ENCODE results near the gene TBCK.

Gene TBCK

DNA sequence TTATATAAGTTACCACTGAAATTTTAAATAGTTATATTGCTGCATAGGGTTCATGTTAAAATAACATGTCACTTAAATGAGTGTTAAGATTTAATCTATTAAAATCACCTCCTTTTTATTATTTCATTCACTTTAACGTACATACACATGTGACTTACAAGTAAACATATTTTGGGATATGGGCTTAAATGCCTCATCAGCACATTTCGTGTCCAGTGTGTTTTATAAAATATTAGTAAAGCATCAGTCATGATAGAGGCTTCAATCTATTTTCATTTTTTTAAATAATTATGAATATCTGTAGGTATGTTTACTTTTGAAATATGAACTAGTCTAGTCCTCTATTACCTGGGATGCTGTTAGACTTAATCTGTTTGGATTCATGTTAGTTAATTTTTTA is 277.1 kb downstream of the TBCK start:
- DNase-seq (ENCODE audit: low read depth), result no peak

DNA sequence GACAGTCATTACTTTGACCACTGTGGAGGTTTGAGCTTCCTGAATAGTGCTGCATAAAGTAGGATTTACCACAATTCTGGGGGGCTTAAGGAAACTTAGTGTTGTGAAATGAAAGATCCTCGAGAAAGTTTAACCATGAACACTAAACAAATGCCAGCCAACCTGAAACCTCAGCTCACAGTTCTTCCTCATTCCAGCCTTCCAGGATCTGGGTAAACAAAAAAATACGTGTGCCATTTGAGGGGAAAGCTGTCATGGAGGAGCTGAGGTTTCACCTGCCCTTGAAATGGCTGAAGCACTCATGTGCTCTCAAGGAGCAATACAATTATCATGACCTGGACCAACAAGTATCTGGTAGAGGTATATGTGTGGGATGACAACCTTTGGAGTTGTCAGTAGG is 278.0 kb downstream of the TBCK start:
- DNase-seq (ENCODE audit: low read depth), result no peak

DNA sequence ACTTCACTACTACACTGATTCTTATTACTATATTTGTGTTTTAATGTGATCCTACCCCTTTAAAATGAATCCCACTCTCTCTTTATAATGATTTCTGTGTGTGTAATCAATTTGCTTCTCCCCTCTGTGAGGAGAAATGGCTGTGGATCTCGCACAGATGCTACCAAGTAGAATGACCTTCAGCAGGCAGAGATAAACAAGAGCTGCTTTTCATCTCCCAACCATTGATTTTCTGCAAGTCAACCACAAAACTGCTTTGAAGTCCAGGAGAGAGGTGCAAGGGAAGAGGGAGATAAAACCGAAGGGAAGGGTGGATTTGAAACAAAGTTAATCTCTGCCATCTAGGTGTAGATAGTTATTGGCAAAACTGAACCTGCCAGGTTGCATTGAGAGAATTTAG is 279.2 kb downstream of the TBCK start:
- DNase-seq (ENCODE audit: low read depth), result no peak

DNA sequence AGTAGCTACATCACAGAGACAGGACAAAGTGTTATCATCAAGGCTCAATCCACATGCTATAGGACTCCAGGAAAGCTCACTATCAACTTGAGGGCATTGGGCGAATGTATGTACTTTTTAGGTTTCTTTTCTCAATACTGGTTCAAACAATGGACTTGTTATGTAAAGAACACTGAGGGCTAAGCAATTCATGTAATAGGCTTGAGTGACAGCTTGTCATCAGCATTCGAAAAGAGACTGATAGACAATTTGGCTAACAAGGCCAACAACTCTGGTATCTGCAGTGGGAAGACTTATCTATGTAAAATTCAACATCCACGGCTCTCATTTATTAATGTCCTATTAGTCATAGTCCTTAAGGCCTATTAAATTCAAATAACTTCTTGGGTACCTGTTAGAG is 279.7 kb downstream of the TBCK start:
- no peak for DNase-seq (ENCODE audit: low read depth)

DNA sequence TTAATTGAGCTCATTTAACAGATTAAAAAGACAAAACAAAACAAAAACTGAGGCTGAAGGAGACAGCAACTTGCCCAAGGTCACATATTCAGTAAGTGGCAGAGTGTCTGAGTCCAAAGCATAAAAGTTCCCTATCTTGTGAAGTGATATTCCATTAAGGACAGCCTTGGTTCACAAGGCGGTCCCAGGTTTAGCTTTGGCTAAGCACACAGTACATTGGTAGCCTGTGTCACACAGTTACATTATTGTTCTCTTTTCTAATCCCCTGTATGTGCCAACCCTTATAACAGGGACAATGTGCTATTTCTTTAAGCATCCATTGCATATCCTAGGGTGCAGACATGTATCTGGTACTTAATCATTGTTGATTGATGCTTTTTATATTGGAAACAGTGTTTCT is 280.8 kb downstream of the TBCK start:
- DNase-seq (ENCODE audit: low read depth), result no peak

DNA sequence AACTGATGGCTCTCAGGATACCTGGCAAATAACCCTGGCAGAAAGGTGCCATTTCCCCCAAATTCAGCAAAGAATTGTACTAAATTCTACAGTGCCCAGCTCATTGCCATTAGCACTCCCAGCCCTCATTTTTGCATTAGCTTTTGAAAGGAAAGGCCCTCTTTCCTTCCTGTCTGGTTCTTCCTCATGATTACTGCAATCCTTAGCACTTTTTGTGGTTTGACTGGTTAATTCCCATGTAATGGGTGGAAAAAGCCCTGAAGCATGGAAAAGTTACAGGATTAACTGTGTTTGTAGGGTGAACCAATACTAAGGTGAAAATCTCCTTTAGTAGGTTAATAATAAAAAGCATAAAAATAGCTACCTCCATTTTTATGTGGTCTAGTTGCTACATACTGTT is 281.3 kb downstream of the TBCK start:
- DNase-seq (ENCODE audit: low read depth), result no peak

DNA sequence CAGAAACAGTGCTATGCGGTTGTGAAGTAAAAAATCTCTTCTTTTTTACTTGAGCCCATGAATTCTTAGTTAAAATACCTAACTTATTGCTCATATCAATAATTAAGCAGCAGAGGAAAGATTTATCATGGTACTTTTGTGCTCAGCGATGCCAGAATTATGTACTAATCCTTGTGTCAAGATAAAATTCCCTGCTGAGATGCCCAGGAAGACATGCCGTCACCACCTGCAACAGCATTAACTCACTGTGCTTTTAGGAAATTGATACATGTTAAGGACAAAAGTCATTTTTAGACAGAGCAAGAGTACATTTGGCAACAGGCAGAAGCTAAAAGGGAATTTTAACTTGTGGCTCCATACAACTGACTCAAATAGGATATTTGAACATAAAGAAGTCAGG is 281.8 kb downstream of the TBCK start:
- DNase-seq (ENCODE audit: low read depth), result no peak

DNA sequence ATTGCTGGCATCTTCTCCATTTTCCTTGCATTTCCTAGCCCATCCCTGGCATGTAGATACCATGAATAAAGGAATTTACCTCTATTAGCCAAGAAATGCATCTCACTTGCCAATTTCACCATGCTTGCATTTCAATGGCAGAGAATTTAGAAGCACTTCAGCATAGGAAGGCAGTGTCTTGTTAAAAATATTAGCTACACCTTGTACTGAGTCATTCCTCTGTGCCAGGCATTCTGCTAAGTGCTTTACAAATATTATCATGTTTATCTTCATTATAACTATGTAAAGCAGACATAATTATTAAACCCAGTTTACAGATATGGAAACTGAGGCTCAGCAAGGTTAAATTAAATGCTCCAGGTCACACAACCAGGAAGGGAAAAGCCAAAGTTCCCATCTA is 282.5 kb downstream of the TBCK start:
- DNase-seq (ENCODE audit: low read depth), result no peak

DNA sequence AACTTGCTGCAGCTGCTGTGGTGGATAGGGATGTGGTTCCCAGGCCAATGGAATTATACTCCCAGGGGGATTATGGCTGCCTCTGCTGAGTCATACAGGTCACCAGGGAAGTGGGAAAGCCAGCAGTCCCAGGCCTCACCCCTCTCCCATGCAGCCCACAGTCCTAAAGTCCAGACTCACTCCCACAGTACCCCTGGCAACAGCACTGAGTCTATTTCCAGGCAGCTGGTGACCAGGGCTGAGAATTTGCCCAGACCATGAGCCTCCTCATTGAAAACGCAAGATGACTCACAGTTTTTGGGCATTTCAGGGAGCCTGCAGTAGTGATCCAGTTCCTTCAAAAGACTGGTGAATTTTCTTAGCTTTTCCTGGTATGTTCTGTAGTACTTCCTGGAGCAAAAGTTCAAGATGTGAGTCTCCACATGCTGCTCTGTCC is 283.1 kb downstream of the TBCK start:
- DNase-seq (ENCODE audit: low read depth), result no peak

DNA sequence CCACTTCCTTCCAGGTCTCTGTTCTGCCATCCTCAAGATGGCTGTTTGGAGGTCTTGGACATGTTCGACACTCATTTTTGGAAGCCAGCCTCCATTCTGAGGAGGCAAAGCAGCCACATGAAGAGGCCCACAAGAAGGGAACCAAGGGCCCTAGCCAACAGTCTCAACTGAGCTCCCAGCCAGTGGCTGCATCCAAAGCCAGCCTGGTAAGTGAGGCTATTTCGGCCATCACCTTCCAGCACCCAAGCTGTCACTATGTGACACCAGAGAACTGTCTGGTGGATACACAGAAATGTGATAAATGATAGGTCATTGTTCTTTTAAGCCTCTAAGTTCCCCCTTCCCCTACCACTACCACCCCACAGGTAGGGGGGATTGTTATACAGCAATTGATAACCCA is 293.6 kb downstream of the TBCK start:
- DNase-seq (ENCODE audit: low read depth), result no peak

DNA sequence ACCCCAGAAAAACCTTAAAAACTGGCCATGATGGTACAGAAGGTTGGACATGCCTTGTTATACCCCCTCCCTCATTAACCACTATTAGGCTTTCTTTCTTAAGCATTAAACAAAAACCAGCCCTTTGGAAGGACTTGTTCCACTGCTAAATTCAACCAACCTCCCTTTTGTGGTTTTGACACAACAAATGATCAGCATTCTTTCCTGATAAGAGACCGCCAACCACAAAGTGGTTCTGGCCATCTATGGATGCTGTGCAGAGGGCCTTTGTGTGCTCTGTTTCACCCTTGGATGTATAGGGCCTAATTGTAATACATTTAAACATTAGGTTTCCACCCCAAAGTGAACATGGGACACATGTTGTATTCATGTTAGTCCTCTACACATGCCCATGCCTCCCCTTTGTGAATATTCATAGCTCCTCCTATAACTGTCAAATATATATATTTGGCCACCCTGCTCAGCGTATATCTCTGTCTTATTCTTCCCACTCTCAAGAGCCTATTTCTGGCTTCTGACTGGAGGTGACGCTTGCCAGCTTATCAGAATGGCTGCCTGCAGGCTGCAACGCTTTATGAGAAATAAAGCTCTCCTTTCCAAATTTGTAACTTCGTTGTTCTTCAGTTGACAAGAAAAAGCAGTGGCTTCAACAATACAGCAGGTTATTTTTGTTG is 294.1 kb downstream of the TBCK start:
- DNase-seq (ENCODE audit: low read depth), result no peak

DNA sequence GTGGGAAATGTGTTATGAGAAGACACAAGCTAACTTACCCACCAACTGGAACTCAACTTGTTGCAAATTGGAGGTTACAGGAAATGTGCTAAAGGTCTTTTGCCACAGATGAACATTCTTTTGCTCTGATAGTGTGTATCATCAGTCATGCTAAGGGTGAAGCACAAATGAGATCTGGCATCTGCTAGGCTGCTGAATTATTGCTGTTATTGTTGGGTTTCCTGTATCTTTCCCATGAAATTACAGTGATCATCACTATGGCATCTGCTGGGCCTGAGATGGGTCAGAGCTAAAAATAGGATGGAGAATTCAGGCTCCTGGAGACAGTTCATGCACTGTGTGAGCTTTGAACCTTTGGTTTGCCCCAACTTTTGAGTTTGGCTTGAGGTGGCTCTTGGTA is 296.2 kb downstream of the TBCK start:
- DNase-seq (ENCODE audit: low read depth), result no peak

DNA sequence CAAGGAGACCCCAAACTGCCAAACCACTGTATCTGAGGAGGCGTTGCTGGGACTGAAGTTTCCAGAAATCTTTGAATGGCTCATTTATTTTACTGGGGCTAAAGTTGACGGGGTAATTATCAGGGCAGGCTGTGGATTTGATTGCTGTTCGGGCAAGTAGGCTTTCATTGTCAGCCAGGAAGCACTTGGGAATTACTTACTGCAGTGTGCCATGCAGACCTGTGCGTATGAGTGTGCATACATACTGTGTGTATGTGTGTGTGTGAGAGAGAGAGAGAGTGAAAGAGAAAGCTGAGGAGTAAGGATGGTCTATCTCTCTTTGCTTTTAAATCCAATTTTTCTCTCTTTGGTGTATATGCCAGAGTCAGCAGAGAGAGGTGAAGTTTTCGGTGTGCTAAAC is 298.0 kb downstream of the TBCK start:
- DNase-seq (ENCODE audit: low read depth), result no peak

DNA sequence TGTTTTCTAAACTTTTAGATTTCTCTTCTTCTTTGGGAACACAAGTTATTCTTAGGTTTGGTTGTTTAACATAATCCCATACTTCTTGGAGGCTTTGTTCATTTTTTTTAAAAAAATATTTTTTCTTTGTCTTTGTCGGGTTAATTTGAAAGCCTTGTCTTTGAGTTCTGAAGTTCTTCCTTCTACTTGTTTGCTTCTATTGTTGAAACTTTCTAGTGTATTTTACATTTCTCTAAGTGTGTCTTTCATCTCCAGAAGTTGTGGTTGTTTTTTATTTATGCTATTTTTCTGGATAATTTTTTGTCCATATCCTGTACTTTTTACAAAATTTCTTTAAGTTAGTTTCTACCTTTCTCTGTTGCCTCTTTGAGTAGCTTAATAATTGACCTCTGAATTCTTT is 304.6 kb downstream of the TBCK start:
- DNase-seq (ENCODE audit: low read depth), result no peak

DNA sequence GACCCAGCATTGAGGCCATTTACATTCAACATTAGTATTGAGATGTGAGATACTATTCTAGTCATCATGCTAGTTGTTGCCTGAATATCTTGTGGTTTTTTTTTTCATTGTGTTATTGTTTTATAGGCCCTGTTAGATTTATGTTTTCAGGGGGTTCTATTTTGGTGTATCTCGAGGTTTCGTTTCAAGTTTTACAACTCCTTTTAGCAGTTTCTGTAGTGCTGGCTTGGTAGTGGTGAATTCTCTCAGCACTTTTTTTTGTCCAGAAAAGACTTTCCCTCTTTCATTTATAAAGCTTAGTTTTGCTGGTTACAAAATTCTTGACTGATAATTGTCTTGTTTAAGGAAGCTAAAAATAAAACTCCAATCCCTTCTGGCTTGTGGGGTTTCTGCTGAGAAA is 305.2 kb downstream of the TBCK start:
- no peak for DNase-seq (ENCODE audit: low read depth)

DNA sequence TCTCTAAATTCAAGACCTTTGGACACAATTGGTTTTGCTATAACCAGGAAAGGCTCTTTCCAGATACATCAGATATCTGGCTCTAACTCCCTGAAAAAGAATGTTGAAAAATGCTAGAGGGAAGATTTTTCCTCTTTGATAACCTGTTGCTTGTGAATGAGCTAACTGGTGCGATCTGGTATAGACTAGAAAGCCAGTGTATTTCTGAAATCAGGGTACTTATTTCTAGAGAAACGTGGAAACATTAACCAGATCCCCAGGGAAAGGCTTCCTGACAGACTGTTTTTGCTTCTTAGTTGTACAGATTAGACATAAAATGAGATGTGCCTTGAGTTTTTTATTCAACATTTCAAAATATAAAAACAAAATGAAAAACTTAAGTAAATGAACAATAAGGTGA is 313.0 kb downstream of the TBCK start:
- DNase-seq (ENCODE audit: low read depth), result no peak

DNA sequence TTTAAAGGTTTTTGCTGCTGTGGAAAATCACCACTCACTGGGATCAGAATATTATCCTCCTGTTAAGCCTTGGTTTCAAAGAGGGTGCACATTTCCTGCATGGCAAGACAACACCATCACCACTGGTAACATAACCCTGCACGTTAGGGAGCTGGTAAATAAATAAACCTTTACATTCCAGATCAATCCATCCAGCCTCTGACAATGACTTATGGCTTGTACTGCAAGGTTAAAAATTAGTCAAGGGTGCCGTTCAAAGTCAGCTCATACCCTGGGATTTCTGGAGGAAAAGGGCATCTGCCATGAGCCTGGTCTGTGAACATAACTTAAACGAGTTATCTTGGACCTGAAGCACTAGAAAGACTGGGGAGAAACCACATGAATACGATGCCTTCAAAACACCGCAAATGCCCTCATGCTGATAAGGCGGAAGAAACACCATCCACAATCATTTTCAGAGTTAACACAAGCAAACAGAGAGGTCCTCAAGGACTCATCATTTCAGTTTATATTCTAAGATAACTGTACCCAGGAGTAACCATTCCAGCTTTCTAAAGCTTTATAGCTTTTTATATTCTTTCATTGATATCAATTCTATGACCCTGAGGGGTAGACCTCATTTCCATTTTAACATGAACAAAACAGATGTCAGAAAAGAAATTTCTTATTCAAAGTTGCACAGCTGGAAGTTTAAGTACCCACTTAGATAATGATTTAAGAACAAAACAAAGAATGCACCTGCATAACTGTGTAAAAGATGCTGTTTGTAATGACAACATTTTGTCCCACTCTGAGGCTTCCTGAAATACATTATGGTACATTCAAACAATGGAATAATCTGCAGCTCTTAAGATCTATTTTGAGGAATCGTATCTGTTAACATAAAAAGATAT is 317.6 kb downstream of the TBCK start:
- DNase-seq (ENCODE audit: low read depth), result no peak

DNA sequence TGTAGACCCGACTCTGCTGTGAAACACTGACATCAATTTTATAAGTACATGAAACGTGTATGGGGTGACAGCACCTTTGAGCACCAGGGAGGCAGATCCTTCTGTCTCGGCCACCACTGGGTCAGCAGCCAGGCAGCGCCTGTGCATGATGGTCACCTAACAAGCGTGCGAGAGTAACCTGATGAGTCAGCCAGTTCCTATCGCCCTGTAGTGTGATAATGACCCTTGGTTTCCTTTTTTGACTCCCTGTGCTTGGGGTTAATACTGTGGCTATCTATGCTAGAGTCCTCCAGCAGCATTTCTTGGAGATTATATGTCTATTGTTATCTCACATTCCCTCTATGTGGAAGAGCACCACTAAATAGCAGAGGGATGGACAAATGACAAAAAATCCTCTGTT is 319.2 kb downstream of the TBCK start:
- no peak for DNase-seq (ENCODE audit: low read depth)

DNA sequence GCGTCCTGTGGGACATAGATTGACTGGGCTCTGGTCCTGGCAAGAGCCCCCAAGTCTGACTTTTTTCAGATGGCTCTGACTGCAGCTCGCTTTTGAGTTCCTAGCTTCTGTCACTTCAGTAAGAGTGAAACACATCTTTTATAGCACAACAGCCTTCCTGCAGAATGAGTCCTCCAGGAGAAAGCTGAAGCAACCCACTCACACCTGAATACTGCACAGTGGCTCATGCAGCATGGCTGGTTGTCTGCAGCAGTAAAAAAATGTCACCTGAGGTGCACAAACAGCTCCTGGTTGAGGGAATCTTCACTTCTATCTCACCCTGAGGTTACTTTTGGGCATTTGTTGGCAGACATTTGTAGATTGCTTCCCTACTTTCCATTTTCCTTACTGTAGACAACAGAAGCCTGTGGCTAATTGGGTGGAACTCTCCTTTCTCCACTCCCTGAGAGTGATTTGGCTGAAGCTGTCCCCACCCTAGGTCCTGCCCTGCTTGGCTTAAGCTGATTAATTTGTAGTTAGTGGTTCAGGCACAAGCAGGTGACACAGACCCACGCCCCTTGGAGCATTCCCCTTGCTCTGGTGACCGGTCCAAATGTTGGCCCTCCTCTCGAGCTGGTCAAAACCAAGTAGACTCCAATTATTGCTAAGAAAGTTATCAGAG is 321.0 kb downstream of the TBCK start:
- no peak for DNase-seq (ENCODE audit: low read depth)

DNA sequence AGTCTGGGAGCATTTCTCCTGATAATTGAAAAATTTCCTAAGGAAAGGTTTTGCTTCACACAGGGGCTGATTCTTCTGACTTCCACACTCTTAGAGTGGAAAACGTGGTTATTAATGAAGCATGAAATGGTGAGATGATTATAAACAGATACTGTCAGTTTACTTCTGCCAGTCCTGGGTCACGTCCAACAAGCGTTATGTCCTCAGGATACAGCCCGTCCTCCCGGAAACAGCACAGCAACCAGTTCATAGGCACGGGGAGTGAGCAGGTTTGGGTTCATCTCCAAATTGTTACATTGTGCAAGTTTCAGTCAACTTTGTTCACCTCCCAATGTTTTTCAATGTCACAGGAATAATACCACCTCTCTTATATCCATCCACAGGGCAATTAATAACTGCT is 321.9 kb downstream of the TBCK start:
- no peak for DNase-seq (ENCODE audit: low read depth)

DNA sequence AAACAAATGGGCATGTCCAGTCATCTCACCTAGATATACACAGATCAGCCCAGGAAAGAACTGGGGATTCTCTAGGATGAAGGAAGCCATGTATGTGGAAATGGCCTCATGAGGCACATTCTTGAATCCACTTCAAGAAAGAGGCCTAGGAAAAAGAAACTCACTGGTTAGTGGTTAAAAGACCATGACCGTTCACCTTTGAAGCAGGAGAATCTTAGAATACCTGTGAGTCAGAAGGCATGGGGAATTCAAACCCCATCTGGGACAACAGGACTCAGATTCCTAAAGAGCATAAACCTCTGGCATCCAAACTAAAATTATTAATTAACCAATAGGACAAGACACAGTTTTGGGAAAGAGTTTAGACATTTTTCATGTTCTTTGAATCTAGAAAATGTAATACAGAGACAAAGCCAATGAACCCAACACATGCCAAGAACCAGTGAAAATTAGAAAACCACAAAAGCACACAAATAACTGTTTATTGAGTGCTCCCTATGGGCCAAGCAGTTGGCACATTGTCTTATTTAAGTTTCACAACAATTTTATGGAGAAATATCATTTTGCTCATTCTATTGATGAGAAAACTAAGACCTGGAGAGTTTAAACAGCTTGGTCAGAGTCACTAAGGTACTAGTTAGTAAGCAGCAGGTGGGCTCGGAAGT is 323.2 kb downstream of the TBCK start:
- no peak for DNase-seq (ENCODE audit: low read depth)

DNA sequence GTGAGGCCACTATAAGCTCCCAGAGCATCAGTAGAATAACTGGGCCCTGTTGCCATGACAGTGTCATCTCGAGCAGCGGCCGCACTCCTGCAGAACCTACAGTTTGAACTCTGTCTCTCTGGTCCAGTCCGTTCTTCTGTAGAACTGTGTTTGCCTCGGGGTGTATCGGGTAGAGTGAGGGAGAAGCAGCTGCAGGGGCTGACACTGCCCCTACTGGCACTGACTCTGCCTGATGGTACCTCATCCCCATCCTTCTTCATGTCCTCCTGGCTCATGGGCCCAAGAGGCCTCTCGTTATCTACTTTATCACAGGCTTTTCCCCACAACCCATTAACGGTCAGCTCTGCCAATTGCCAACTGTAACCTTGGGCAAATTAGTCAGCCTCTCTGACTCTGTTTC is 324.3 kb downstream of the TBCK start:
- DNase-seq (ENCODE audit: low read depth), result no peak

All from stimulated activated CD4-positive, alpha-beta T cell treated with anti-CD3 and anti-CD28 coated beads, Interleukin-2, amount 100 ng/mL, for 4 hours (primary cell).